Measurements from ENCODE around the gene TMEM185B. TPM values are rescaled to one million over a fixed set of nuclear protein-coding genes. Genes with fewer than 3 reads are reported as not detected.
A peak's percentile ranks its signal among the peaks of the same experiment; 100 is the strongest.

The TMEM185B gene
- total and polyA plus RNA-seq, 2 donors: 7.0 to 8.1 TPM

DNA sequence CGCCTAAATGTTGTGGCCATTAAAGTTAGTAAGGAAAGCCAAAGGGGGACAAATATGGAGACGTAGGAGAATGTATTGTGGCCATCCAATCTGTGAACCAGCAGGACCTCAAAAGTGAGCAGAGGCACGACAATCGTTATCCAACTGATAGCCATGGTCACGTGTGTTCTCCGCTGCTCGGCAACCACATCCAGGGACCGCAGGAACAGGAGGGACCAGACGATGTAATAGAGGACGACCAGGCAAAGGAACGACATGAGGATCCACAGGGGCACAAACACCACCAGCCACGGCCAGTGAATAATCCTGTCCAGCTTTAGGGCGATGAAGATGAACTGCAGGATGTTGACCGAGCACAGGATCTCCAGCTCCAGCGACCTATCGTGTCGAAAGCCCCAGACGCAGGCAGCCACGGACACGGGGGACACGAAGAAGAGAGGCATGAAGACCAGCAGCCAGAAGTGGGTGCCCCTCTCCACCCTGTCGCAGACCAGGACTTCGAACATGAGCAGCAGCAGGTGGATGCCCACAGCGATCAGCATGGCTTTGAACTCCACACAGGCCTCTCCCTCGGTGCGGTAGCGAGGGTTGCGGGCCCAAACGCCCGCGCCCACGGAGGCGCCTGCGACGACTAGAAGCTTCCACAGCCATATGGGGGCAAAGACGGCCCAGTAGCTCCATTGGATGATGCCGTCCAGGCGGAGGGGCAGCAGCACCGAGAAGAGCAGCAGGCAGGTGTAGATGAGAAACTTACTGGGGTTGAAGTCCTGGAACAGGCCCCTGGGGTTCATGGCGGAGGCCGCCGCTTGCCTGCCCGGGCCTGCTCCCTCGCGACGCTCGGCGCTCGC is 790 bp downstream of the TMEM185B start:
- no peak for DNase-seq (ENCODE audit: low read depth in 6 of 9, low spot score in 9 of 9)
- no peaks in the 10 kb centered on the region for H3K27me3 ChIP-seq (ENCODE audit: control insufficient read depth in 2 of 2, insufficient read depth in 1 of 2, low read length in 1 of 2)
- WGBS: 87% methylated on average over 49 of the region's 49 CpGs
- H3K36me3 ChIP-seq (ENCODE audit: control insufficient read depth in 2 of 2, insufficient read depth in 2 of 2, low read length in 1 of 2): peaks cover 16 to 19% of the 10 kb centered on the region in 2 donors
- peaks cover 1 to 15% of the 10 kb centered on the region in 2 donors for H3K9me3 ChIP-seq (ENCODE audit: control insufficient read depth in 2 of 2, insufficient read depth in 1 of 2, low read length in 1 of 2)
- H3K4me1 ChIP-seq (ENCODE audit: control insufficient read depth in 2 of 2, insufficient read depth in 2 of 2, low read length in 2 of 2): peaks cover 28 to 40% of the 10 kb centered on the region in 2 donors
- H3K27ac ChIP-seq (ENCODE audit: low read depth in 1 of 2, low read length in 1 of 2): peak overlapping the region in 1 of 2 donors; percentile 95
- peak overlapping the region; percentile 69 to 73 for H3K4me3 ChIP-seq (ENCODE audit: low read length in 2 of 2)

DNA sequence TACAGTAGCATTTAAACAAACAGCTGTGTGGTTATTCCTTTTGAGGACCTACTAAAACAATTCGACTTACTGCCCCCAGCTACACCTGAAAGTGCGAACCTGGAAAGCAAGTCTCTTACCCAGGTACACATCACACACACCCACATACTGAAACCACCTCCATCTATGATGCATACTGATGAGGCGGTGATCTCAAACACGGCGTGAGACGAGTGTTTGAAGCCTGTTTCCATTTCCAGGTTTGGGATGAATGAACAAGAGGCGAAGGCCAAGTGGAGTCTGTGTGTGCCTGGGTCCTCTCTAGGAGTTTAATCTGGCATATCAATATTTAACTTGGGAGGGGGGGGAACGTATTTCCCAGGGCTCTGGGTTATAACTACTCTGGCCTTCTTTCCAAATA is 1.6 kb downstream of the TMEM185B start:
- H3K9me3 ChIP-seq (ENCODE audit: control insufficient read depth in 2 of 2, insufficient read depth in 1 of 2, low read length in 1 of 2): peaks cover 1 to 15% of the 10 kb centered on the region in 2 donors
- 96% methylated on average over 8 of the region's 8 CpGs for WGBS
- H3K4me3 ChIP-seq (ENCODE audit: low read length in 2 of 2): no peak overlapping the region
- DNase-seq (ENCODE audit: low read depth in 6 of 9, low spot score in 9 of 9): no peak
- H3K4me1 ChIP-seq (ENCODE audit: control insufficient read depth in 2 of 2, insufficient read depth in 2 of 2, low read length in 2 of 2): peaks cover 21 to 32% of the 10 kb centered on the region in 2 donors
- peaks cover 16 to 19% of the 10 kb centered on the region in 2 donors for H3K36me3 ChIP-seq (ENCODE audit: control insufficient read depth in 2 of 2, insufficient read depth in 2 of 2, low read length in 1 of 2)
- H3K27ac ChIP-seq (ENCODE audit: low read depth in 1 of 2, low read length in 1 of 2): no peak overlapping the region
- no peaks in the 10 kb centered on the region for H3K27me3 ChIP-seq (ENCODE audit: control insufficient read depth in 2 of 2, insufficient read depth in 1 of 2, low read length in 1 of 2)

DNA sequence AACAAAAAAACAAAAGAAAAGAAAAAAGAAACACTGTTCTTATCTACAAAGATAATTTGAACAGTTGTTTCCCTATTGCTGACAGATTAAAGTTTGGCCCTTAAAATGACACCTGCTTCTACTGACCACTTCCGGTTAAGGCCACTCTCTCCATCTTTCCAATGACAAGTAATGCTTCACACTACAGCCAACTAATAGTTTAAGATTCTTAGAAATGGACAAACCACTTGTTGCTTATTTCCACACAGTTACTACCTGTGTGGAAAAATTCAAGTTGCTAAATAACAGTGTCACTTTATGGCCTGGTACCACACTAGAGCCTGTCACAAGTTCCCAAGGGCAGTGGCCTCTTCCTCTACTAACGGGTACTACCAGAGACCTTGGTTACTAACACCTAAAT is 2.4 kb downstream of the TMEM185B start:
- no peaks in the 10 kb centered on the region for H3K27me3 ChIP-seq (ENCODE audit: control insufficient read depth in 2 of 2, insufficient read depth in 1 of 2, low read length in 1 of 2)
- peaks cover 16 to 19% of the 10 kb centered on the region in 2 donors for H3K36me3 ChIP-seq (ENCODE audit: control insufficient read depth in 2 of 2, insufficient read depth in 2 of 2, low read length in 1 of 2)
- H3K27ac ChIP-seq (ENCODE audit: low read depth in 1 of 2, low read length in 1 of 2): no peak overlapping the region
- 90% methylated on average over 2 of the region's 2 CpGs for WGBS
- H3K4me3 ChIP-seq (ENCODE audit: low read length in 2 of 2): no peak overlapping the region
- peaks cover 16 to 24% of the 10 kb centered on the region in 2 donors for H3K4me1 ChIP-seq (ENCODE audit: control insufficient read depth in 2 of 2, insufficient read depth in 2 of 2, low read length in 2 of 2)
- no peak for DNase-seq (ENCODE audit: low read depth in 6 of 9, low spot score in 9 of 9)
- peaks cover 1 to 17% of the 10 kb centered on the region in 2 donors for H3K9me3 ChIP-seq (ENCODE audit: control insufficient read depth in 2 of 2, insufficient read depth in 1 of 2, low read length in 1 of 2)

DNA sequence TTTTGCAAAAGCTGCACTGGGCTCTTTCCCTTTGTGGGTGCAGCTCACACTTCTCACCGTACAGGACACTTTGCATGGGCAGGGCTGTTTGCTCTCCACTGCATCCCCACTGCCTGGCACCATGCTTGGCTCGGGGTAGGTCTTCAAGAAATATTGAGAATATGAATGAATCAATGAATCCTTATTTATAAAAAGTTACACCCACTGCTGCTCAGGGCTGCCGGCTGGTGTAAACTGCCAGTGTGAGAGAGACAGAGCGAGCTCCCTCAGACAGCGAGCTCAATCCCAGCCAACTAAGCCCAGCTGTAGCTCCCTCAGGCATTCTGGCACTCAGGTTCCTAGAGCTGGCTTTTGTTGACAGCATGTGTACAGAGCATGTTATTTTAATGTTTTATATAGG is 3.4 kb downstream of the TMEM185B start:
- no peak for DNase-seq (ENCODE audit: low read depth in 6 of 9, low spot score in 9 of 9)
- peaks cover 16 to 24% of the 10 kb centered on the region in 2 donors for H3K4me1 ChIP-seq (ENCODE audit: control insufficient read depth in 2 of 2, insufficient read depth in 2 of 2, low read length in 2 of 2)
- 98% methylated on average over 5 of the region's 5 CpGs for WGBS
- peaks cover 16 to 19% of the 10 kb centered on the region in 2 donors for H3K36me3 ChIP-seq (ENCODE audit: control insufficient read depth in 2 of 2, insufficient read depth in 2 of 2, low read length in 1 of 2)
- no peak overlapping the region for H3K4me3 ChIP-seq (ENCODE audit: low read length in 2 of 2)
- H3K27ac ChIP-seq (ENCODE audit: low read depth in 1 of 2, low read length in 1 of 2): no peak overlapping the region
- peaks cover 1 to 19% of the 10 kb centered on the region in 2 donors for H3K9me3 ChIP-seq (ENCODE audit: control insufficient read depth in 2 of 2, insufficient read depth in 1 of 2, low read length in 1 of 2)
- no peaks in the 10 kb centered on the region for H3K27me3 ChIP-seq (ENCODE audit: control insufficient read depth in 2 of 2, insufficient read depth in 1 of 2, low read length in 1 of 2)

DNA sequence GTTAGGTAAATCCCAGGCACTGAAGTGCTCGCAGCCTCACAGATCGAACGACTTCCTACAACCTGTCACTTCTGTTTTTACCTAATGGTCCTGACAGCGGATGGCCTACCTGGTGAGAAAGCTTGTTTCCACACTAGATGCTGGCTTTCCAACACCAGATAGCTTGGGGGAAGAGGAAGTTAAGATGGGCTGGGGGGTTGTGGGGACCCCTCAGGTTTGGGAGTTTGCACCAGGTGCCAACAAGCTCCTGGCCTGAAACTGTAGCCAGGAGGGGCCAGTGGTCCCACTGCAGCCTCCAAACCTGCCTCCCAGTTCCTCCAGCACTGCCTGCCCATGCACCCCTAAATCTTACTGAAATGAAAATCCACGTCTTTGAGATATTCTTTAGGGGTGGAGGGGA is 3.9 kb downstream of the TMEM185B start:
- H3K27me3 ChIP-seq (ENCODE audit: control insufficient read depth in 2 of 2, insufficient read depth in 1 of 2, low read length in 1 of 2): no peaks in the 10 kb centered on the region
- H3K4me3 ChIP-seq (ENCODE audit: low read length in 2 of 2): no peak overlapping the region
- peaks cover 1 to 19% of the 10 kb centered on the region in 2 donors for H3K9me3 ChIP-seq (ENCODE audit: control insufficient read depth in 2 of 2, insufficient read depth in 1 of 2, low read length in 1 of 2)
- no peak overlapping the region for H3K27ac ChIP-seq (ENCODE audit: low read depth in 1 of 2, low read length in 1 of 2)
- WGBS: 98% methylated on average over 5 of the region's 5 CpGs
- no peak for DNase-seq (ENCODE audit: low read depth in 6 of 9, low spot score in 9 of 9)
- peaks cover 16 to 19% of the 10 kb centered on the region in 2 donors for H3K36me3 ChIP-seq (ENCODE audit: control insufficient read depth in 2 of 2, insufficient read depth in 2 of 2, low read length in 1 of 2)
- H3K4me1 ChIP-seq (ENCODE audit: control insufficient read depth in 2 of 2, insufficient read depth in 2 of 2, low read length in 2 of 2): peaks cover 15 to 22% of the 10 kb centered on the region in 2 donors

DNA sequence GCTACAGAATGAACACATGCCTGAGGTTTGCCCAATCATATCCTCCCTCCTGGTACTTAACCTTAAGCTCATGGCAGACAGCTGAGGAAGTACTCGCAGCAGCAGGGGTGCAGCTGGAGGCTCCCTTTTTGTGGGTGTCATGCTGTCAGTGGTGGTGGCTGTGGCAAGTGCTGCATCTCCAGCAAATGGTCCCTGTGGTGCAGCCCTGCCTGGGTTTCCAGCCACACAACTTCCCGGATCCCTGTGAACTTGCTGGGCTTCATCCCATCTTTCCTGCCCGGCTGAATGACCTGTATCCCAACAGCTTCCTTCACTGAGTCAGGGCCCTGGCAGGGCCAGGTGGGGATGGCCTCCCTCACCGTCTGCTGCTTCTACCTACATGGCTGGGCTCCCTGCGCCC is 5.0 kb downstream of the TMEM185B start:
- H3K36me3 ChIP-seq (ENCODE audit: control insufficient read depth in 2 of 2, insufficient read depth in 2 of 2, low read length in 1 of 2): peaks cover 16 to 19% of the 10 kb centered on the region in 2 donors
- H3K9me3 ChIP-seq (ENCODE audit: control insufficient read depth in 2 of 2, insufficient read depth in 1 of 2, low read length in 1 of 2): peaks cover 1 to 19% of the 10 kb centered on the region in 2 donors
- WGBS: 98% methylated on average over 5 of the region's 5 CpGs
- H3K4me3 ChIP-seq (ENCODE audit: low read length in 2 of 2): no peak overlapping the region
- no peak overlapping the region for H3K27ac ChIP-seq (ENCODE audit: low read depth in 1 of 2, low read length in 1 of 2)
- H3K4me1 ChIP-seq (ENCODE audit: control insufficient read depth in 2 of 2, insufficient read depth in 2 of 2, low read length in 2 of 2): peaks cover 8 to 14% of the 10 kb centered on the region in 2 donors
- H3K27me3 ChIP-seq (ENCODE audit: control insufficient read depth in 2 of 2, insufficient read depth in 1 of 2, low read length in 1 of 2): no peaks in the 10 kb centered on the region
- no peak for DNase-seq (ENCODE audit: low read depth in 6 of 9, low spot score in 9 of 9)

DNA sequence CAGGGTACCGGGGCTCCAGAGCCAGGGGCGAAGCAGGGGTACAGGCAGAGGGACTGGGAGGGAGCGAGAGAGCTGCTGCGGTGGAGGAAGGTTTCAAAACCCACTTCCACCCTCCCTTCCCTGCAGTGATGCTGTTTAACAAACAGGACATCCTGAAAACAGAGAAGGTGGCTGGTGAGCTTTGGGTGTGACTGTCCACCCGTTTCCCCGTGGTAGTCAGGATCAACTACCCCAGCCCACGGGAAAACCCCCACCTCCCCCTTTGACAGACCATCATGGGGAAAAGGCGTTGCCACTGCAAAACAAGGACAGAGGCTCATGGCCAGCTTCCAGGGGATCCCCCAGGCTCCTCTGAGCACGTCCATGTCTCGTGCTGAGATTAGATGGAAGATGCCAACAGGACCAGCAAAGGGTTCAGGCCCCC is 12.9 kb downstream of the TMEM185B start:
- no peak for DNase-seq (ENCODE audit: low read depth in 6 of 9, low spot score in 9 of 9)
- Histone ChIP-seq H3K27me3 (ENCODE audit: control insufficient read depth in 2 of 2, insufficient read depth in 1 of 2, low read length in 1 of 2) (no peaks in the 10 kb centered on the region), H3K9me3 (ENCODE audit: control insufficient read depth in 2 of 2, insufficient read depth in 1 of 2, low read length in 1 of 2) (no peaks in the 10 kb centered on the region), H3K27ac (ENCODE audit: low read depth in 1 of 2, low read length in 1 of 2) (no peak overlapping the region), H3K36me3 (ENCODE audit: control insufficient read depth in 2 of 2, insufficient read depth in 2 of 2, low read length in 1 of 2) (no peaks in the 10 kb centered on the region), H3K4me1 (ENCODE audit: control insufficient read depth in 2 of 2, insufficient read depth in 2 of 2, low read length in 2 of 2) (peaks cover 0 to 3% of the 10 kb centered on the region in 2 donors), H3K4me3 (ENCODE audit: low read length in 2 of 2) (no peak overlapping the region)
- 62% methylated on average over 10 of the region's 10 CpGs for WGBS

DNA sequence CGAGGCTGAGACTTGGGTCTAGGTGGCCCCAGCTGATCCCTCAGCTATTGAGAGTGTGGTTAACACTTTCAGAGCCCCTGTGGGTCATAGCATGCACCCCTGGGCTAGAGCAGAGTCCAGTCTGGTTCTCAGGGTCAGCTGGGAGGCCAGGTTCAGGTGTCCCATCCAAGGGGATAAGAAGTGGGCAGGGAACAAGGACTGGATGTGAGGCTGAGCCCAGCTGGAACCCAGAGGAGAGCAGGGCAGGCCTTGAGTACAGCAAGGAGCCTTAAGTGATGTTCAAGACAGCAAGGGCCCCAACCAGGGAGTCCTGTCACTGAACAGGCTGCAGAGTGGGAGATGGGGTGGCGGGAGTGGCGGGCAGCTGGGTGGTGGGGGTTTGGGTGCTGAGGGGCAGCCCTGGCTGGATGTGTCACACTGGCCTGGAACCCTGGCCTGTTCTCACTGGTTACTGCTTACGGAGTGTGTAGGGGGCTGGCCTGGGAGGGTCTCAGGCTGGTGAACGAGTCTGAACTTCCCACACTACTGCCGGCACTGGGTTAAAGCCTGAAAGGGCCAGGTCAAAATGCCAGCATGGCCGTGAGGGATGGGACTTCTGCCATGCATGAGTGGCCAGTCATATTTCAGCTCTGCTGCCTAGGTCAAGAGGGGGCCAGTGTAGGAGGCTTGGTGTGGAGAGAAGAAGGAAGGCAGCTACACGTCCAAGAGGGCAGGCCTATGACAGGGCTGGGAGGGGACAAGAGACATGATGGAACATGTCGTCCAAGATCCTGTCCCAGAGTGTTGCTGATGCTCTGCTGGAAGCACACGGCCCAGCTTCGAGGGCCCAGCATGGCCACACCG is 13.6 kb downstream of the TMEM185B start:
- DNase-seq (ENCODE audit: low read depth in 6 of 9, low spot score in 9 of 9): no peak
- Histone ChIP-seq H3K27ac (ENCODE audit: low read depth in 1 of 2, low read length in 1 of 2) (no peak overlapping the region), H3K27me3 (ENCODE audit: control insufficient read depth in 2 of 2, insufficient read depth in 1 of 2, low read length in 1 of 2) (no peaks in the 10 kb centered on the region), H3K4me1 (ENCODE audit: control insufficient read depth in 2 of 2, insufficient read depth in 2 of 2, low read length in 2 of 2) (peaks cover 0 to 3% of the 10 kb centered on the region in 2 donors), H3K9me3 (ENCODE audit: control insufficient read depth in 2 of 2, insufficient read depth in 1 of 2, low read length in 1 of 2) (no peaks in the 10 kb centered on the region), H3K4me3 (ENCODE audit: low read length in 2 of 2) (no peak overlapping the region), H3K36me3 (ENCODE audit: control insufficient read depth in 2 of 2, insufficient read depth in 2 of 2, low read length in 1 of 2) (no peaks in the 10 kb centered on the region)
- 84% methylated on average over 12 of the region's 12 CpGs for WGBS
